EL (cell line): ENCODE results near the gene TMEM31.

ENCODE experiments used
- DNase-seq: peaks from one replicate; pipeline ENCODE4 v3.0.0-alpha.2; 2016

The TMEM31 gene, protein sequence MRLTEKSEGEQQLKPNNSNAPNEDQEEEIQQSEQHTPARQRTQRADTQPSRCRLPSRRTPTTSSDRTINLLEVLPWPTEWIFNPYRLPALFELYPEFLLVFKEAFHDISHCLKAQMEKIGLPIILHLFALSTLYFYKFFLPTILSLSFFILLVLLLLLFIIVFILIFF

DNA sequence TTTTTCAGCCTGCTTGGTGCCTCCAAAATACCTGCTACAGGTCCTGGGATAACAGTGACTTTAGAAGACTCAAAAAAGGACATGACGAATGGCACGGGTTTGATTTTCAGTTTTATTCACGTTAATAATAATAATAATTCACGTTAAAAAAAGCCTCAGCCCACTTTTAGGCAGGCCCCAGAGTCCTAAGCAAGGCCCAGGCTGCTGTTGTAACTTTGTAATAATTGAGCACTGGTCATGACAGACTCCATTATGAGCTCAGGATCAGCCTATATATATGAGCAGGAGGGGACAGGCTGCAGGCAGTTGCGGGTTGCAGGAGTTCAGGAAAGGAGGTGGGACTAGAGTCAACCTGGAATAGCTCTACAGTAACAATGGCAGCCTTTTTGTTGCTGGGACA lies at the start of gene TMEM31:
TSS of gene TMEM31 (plus strand) at position 301 of the 400 bp plus-strand sequence. CDS start 1,350 bp downstream, outside the sequence.
- no peak for DNase-seq

DNA sequence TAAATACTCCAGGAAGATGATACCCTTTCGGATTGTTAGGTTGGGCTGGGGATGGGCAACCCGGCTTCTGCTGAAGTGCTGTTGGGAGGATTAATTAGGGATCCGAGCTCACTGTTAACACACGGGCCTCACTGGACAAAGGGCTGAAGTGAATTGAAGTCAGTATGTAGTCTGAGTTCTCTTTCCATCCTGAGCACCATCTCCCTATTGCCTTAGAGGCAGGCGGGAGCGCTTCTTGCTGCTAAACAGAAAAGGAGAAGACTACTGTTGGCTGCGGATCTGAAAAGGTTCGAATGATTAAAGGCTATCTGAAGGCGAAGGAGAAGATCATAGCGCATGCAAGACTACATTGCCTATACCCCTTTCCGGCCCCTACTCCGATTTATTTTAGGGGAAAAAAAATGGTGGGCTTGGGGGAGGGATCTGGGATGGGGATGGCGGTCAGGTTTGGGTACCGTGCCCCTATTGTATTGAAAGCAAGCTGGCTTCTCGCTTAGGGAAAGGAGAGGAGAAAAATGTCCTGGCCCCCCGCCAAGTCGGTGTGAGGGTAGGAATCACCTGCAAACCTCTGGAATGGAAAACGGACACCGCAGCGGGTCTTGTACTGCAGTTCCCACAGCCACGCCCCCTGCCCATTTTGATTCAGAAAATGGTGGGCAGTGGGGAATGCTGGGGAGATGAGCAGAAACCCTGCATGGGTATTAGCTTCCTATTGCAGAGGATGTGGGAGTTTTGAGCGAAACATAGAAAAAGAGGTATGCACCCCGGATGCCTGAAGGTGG lies 46.5 kb upstream of the TMEM31 start:
- no peak for DNase-seq

DNA sequence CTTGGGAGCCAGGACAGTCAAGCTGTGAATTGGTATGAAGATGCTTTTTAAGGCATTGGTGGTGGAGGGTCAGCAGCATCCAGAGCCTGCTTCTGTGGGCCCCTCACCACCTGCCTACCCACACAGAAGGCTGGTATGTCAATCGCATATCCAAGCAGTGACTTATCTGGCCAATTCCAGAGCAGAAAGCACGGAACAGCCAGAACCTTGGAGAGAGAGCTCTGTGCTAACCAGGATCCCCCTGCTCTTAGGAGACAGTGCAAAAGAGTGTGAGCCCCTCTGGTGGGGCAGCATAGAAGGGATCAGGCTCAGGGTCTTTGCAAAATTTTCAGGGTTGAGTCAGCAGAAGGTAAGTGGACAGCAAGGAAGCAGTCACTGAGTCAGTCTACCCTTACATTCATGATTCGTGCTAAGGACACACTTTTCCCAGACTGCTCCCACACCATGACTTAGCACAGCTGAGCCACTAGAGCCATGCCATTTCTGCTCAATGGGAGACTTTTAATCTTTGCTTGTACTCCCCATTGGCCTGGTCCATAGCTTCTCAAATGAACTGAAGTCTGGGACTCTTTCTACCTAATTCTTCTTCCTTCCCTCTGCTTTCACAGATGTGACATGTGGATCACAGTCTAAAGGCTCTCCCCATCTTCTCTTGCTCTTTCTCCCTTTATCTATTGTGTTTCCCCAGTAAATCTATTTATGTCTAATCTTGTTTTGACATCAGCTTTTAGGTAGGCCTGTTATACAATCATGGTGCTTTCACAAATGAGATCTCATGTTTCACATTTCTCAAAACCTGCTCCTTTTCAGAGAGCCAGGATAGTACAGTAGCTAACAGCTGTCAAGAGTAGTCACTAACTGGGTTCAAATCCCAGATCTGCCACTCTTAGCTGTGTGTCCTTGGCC lies 44.3 kb upstream of the TMEM31 start:
- DNase-seq = no peak

DNA sequence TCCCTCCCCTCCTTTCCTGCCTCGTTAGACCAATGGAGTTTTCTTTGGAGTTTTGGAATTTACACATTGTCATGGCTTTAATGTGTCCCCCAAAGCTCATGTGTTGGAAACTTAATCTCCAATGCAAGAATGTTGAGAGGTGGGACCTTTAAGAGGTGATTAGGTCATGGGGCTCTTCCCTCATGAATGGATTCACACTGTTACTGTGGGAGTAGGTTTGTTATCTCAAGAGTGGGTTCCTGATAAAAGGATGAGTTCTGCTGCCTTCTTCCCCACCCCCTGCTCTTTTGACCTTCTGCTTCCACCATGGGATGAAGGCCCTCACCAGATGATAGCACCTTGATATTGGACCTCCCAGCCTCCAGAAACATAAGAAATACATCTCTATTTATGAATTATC lies 41.0 kb upstream of the TMEM31 start:
- DNase-seq = no peak

DNA sequence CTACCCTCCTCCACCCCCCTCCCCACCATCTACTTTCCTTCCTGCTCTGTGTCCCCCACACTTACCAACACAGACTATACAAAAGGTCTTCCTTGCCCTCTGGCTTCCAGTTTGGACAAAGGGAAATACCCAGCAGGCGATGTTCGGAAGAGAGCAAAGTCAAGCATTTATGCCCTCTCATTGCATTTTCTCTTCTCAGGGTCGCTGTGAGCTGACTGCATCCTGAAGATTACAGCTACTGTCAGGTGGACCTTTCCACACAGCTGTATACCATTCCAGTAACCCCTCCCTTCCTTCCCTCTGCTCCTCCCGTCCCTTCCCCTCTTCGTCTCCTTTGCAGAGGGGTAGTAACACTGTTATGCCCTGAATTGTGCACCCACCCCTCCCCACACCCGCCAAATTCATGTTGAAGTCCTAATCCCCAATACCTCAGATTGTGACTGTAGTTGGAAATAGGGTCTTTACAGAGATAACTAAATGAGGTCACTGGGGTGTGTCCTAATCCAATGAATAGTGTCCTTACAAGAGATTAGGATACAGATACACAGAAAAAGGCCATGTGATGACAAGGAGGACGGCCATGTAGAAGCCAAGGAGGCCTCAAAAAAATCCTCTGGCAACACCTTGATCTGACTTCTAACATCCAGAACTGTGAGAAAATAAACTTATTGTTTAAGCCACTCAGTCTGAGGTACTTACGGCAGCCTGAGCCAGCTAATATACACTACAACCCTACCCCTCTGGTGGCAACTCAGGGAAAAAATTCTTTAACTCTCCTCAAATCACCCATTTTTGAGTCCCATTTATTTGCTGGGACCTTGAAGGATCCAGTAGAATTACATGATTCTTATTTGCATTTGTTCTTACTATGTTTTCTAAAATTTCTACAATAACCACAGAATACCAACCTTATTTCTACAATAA lies 35.9 kb upstream of the TMEM31 start:
- no peak for DNase-seq

DNA sequence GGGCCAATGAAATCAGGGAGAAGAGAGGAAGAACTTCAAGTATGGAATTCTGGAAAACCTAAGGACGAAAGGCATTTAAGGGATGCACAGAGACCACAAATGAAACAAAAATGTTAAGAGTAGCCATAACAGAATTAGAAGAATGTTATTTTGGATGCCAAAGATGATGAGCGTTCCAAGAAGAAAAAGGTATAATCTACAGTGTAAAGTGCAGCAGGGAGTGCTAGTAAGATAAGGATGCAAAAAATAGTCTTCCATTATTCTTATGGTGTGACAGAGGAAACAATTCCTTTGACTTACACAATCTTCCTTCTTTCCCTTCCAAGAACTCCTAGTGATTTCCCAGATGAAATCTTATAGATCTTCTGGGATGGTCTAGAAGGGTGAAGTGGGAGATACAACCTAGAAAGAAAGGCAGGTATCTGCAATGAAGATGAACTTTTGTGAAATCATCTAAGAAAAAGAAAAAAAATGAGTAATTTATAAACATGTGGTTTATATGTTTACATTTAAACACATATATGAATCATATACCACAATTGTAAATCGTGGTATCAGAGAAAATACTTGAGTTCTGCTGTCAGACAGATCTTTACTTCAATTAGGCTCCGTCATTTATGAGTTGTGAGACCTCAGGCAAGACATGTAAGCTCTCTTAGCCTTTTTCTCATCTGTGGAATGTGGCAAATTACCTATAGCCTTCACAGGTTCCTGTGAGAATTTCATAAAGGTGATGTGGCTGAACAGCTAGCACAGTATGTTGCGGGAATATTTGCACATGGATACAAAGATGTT lies 32.3 kb upstream of the TMEM31 start:
- DNase-seq = peak; percentile 69

DNA sequence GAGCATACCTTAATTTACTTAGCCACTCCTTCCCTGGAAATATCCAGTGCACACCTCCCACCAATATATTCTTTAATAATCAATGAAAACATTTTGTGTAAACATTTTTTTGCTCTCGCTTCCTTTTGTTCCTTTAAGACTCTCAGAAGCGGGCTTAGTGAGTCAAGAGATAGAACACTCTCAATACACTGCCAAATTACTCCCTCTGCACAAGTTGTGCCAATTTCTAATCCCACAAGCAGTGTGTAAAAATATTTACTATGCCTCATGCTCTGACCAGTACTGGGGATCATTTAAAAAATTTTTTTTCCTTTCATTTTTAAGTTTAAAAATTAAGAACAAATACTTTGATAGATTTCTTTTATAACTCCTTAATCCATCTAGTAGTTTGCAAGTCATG lies 29.3 kb upstream of the TMEM31 start:
- no peak for DNase-seq

DNA sequence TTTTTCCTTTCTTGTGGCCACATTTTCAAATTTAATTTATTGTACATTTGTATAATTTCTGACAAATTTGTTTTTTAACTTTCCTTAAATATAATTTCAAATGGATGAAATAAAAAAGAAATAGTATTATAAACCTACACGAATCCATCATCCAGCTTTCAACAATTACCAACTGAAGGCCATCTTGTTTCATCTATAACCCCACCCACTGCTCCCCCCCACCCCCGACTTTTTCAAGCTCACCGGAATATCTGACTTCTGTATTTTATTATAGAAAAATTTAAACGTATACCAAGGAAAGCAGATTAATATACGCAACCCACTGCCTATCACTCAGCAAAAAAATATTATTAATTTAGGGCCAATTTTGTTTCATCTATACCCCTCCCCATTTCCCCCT lies 25.3 kb upstream of the TMEM31 start:
- no peak for DNase-seq

DNA sequence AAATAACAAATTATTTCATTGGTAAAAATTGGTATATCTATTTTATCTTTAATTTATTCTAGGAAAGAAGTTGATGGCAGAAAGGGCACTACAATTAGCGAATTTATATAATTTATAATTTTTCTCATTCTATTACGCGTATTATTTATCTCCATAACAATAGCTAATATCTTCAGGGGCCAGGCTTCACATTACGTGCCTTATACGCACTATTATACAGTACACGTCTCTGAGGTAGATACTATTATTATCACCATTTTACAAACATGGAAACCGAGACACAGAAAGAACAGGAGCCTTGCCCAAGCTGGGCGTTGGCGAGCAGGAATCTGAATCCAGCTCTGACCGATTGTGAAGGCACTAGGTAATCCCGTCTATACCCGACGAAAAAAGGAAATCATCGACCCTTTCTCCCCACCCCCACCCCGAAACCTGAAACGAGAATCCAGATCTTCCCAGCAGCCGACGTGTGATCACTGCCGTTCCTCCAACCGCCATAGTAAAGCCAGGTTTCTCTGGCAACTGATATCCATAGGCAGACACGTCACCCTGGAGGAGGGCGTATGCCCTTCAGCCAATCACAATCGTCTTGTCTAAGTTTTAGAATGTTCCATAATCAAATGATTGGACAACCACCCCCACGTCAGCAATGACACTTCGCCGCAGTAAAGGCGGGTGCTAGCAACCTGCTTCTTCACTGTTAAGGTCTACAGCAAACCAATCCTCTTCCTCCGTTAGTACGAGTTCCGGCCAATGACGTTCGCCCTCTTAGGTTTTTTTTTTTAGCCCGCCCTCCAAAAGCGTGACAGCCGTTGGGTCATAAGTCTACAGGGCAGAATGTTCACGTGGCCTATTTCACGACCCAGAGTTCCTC lies 24.3 kb upstream of the TMEM31 start, which contains the start of gene MORF4L2:
TSS of gene MORF4L2 (minus strand) at position 501 of the 874 bp plus-strand sequence. CDS start 9,672 bp downstream, outside the sequence.
- peak; percentile 98 for DNase-seq

DNA sequence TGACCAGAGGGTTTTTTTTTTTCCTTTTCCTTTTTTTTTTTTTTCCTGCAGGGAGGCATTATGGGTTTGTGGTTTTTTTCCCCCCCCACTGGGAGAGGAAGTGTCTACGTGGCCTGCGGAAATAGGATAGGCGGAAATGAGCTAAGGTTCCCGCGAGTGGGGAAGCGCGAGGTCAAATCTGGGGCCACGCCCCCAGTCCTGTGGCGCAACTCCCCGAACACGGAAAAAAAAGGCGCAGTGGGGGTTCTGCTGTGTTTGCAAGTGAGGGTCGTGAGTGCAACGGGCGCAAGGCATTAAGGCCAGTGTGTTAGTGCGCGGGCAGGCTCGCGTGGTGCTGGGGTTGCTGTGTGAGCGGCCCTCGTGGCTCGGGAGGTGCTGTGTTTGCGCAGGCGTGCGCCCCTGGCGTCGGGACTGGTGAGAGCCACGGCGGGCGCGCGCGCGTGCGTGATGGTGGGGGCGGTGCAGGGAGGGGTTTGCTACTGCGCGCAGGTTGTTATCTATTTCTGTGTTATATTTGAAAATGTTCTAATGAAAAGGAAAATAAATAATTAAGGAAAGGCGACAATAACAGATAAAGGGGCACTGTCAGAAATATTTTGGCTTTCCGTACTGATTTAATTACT lies 23.5 kb upstream of the TMEM31 start:
- no peak for DNase-seq

DNA sequence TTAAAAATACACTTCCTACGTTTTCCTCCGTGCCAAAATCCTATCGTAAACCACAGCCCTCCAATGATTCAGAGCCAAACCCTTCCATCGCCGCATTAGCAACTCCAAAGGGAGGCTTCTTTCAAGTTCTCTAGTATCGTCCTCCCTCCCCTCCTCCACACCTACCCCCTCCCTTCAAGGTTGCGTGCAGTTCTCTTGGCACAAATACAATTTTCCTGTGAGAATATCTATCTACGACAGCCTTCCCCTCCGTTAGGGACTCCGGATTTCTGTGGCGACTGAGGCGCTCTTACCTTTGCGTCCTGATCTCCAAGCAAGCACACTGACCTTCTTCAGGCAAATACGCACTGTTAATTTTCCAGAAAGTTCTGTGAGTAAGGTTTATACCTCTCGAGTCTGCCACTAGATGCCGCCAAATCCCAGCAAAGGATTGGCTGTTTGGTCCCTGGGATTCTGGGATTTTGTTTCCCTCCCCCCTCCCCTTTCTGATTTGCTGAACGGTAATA lies 23.0 kb upstream of the TMEM31 start:
- peak; percentile 77 for DNase-seq

DNA sequence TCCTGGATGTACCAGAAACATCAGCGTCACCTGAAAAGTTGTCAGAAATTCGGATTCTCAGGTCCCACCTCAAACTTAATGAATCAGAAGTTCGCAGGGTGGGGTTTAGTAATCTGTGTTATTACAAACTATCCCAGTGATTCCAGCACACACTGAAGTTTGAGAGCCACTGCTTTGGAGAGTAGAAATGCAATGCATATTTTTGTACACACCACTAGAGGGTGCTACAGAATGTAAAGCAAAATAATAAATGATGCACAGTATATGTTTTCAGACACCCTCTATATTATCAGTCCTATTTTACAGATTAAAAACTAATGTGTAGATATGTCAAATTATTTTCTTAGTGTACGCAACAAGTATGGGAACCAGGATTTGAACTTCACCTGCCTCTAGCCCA lies 21.8 kb upstream of the TMEM31 start:
- DNase-seq = peak; percentile 35

DNA sequence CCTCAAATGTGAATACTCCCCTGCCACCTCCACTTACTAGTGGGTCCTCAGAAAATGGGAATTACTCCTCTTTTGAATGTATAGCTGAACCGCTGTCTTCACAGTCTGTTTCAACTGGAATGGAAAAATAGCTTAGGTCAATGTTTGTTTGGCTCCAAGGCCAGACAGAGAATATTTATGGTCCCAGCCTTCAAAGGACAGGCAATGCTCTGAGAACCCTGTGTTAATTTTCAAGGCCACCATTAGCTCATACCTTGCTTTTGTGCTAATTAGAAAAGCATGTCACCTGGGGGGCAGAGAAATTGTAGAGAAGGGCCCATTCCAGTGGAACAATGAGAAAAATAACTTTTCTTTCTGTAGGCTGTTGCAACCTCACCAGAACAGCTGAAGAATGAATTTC lies 19.6 kb upstream of the TMEM31 start:
- no peak for DNase-seq

DNA sequence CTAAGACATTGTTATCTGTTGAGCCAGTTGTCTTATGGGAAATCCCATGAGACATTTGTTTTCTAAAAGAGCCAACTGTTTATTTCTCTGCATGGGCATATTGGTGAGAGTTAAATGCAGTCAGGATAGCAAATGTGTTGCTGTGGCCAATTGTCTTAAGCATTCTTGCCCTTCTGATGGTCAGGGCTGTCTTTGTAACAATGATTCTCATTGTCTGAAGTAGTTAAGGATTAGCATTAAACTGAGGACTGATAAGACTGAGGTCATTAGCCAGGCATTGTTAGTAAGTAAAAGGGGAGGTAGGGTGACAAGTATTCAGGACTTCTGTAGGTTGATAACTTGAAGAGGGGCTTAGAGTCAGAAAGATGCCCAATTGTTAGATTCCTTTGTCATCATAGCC lies 13.0 kb upstream of the TMEM31 start:
- DNase-seq = no peak

DNA sequence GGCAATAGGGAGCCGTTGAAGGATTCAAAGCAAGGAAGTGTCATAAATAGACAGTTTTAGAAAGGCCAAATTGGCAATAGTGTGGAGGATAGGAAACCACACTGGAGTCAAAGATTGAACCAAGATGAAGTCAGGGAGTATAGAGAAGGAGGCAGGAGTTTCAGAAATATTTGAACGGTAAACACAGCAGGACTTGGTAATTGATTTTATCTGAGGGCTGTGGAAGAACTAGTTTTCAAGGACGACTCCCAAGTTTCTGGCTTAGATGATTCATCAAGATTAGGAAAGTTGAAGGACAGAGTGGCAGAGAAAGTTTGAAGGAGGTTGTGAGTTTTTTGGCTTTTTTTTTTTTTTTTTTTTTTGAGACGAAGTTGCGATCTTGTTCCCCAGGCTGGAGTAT lies 11.5 kb upstream of the TMEM31 start:
- DNase-seq = no peak

DNA sequence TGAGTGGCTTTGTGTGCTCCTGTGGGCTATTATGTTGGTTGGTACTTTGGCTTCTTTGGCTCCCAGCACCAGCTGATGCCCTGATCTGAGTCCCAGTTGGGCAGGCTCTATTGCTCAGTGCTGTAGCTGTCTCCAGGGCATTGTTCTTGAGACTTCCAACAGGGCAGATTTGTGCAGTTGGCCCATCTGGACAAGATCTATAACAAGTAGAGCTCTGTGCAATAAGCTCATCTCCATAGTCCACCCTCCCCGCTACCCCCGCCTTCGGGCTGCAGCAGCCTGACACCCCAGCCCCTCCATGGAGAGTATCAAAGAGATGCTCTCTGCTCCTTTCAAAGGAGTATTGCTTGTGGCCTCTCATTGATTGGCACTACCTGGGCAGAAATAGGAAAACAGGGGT lies 5.8 kb upstream of the TMEM31 start:
- DNase-seq = no peak

DNA sequence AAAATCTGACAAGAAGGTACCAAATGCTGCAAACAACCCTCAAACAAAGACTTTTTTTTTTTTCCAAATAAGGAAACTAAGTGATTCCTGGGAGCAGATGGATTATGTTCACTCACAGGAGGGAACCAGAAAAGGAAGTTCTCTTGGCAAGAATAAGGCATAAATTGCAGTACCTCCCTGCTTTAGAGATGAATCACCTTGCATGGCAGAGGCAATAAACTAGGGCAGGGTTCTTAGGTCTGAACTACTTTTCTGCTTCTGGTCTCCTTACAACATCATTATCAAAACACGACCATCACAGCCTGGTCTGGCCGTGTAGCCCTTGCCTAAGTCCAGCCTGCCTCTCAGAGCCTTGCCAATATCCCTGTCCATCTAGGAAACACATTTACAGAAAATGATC lies 6.3 kb downstream of the TMEM31 start:
- DNase-seq = peak; percentile 76

DNA sequence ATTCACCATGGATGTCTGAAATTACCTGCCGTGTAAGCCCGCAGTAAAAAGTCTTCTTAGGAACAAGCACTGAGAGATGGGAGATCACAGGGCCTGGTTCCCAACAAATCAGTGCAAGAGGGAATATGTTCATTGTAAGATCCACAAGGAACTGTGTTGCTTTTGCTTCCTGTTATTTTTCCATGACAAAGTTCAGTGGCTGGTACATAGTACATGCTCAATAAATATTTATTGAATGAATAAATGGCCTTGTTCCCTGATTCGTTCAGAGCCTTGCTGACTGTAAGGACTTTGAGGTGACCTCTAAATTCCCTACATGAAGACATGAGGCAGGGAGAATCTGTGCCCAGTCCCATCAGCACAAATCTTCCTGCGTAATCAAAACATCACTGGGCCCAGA lies 7.4 kb downstream of the TMEM31 start:
- no peak for DNase-seq

DNA sequence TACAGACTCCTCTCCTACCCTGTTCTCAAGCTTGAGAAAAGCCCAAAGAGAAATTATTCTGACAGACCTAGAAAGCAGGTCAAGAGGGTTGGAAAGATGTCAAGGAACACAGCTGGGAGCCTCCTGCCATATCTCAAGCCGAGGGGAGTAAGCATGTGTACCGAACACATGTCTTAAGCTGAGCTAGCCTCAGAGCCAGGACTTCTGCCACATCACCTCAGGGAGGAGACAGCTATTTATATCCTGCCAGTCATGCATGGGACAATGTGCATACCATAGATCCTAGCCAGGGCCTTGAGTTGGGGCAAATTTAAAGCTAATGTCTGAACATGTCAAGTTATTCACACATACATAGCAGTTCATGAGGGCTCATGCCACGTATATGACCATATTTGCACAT lies 11.8 kb downstream of the TMEM31 start:
- no peak for DNase-seq

DNA sequence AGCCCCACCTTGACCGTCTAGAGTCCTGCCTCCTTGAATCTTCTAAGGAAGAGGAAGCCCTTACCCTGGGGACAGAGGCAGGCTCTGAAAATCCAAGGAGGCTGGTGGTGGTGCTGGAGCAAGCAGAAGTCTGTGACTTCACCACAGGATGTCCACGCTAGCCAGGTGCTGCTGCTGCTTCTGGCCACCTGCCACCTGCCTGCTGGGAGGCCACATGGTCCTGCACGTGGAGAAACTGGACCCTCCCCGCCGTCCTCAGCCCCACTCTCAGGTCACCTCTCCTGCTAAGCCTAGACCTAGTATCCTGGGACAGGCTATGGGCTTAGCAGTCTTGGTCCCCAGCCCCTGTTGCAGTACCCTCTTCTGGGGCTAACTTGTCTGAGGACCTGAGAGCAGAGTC lies 15.8 kb downstream of the TMEM31 start:
- no peak for DNase-seq
